GM19397 (cell line): ENCODE data around the gene CD79A.
"Not testable (repeated sequence)": the region's sequence is repeated elsewhere in the genome, so short reads cannot be mapped to it uniquely, and the experiment has no call there.

Experiments
- ATAC-seq: cut with Tn5 transposase; IDR thresholded peaks from one replicate; pipeline ENCODE4 v1.9.1; 2021; ENCODE audit warnings: mild to moderate bottlenecking, moderate library complexity; ENCODE audit not compliant: unreplicated experiment

The CD79A gene

DNA sequence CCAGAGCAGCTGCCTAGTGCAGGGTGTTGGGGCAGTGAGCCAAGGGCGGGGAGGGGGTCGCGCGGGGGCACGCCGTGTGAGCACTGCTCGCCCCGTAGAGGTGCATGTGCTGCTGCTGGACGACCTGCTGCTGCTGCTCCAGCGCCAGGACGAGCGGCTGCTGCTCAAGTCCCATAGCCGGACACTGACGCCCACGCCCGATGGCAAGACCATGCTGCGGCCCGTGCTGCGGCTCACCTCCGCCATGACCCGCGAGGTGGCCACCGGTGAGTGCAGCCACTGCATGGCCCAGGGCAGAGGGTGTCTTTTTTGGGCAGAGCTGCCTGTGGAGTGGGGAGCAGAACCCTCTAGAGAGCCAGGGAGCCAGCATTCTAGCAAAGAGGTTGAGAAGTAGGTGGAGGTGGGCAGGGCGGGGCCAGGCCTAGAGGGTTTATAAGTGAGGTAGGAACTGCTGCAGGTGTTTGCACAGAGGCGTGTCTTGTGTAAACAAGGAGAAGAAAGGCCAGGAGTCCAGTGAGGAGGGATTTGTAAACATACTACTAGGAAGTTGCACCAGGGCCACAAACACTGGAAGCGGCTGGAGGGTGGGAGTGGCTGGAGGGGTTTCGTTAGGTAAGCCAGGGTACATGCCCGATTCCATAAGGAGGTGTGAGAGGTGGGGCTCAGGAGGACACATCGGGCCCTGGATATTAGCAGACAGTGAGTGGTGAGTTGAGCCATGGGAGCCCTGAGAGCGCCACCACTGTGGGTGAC is 27.2 kb downstream of the CD79A start:
- ATAC-seq: no peak

GRCh38 chr19:41905273-41906002 is 28.4 kb downstream of the CD79A start:
- ATAC-seq: no peak

DNA sequence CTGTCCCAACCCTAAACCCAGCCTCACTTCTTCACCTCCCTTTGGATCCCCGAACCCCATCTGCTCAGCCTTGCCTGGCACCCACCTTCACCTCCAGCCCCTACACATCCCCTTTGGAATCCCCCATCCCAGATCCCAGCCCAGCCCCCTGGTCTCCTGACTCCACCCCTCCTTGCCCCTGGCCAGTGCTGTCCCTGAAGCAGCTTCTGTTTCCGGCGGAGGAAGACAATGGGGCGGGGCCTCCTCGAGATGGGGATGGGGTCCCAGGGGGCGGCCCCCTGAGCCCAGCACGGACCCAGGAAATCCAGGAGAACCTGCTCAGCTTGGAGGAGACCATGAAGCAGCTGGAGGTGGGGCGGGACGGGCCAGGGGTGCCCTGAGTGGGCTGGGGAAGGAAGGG is 29.2 kb downstream of the CD79A start:
- no peak for ATAC-seq

- no peak for ATAC-seq
These were observed 30.0 kb downstream of the CD79A start for GRCh38 chr19:41906916-41907680.

DNA sequence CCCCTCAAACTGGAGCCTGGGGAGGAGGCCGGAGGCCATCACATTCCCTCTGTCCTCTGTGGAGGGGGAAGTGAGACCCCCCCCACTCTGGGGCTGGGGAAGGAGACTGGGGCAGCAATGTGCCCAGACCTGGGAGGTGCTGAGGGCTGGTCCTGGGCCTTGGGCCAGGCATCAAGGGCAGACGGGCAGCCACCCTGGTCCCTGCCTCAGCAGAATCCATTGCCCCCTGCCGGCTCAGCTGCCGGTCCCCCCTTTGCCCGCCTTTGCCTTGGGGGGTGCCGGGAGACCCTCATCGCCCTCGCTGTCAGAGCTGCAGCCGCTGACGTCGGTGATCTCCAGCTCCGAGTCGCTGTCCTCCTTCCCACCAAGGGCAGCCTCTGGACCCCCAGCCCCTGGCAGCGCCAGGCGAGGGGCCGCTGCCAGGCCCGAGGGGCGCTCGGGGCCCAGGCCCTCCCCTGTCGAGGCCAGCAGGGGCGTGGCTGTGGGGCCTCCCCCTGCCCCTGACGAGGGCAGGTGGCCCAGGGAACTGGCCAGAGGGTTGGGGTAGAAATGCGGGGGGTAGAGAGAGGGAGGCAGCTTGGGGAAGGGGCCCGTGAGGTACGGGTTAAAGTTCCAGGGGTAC is 31.0 kb downstream of the CD79A start:
- ATAC-seq: no peak

DNA sequence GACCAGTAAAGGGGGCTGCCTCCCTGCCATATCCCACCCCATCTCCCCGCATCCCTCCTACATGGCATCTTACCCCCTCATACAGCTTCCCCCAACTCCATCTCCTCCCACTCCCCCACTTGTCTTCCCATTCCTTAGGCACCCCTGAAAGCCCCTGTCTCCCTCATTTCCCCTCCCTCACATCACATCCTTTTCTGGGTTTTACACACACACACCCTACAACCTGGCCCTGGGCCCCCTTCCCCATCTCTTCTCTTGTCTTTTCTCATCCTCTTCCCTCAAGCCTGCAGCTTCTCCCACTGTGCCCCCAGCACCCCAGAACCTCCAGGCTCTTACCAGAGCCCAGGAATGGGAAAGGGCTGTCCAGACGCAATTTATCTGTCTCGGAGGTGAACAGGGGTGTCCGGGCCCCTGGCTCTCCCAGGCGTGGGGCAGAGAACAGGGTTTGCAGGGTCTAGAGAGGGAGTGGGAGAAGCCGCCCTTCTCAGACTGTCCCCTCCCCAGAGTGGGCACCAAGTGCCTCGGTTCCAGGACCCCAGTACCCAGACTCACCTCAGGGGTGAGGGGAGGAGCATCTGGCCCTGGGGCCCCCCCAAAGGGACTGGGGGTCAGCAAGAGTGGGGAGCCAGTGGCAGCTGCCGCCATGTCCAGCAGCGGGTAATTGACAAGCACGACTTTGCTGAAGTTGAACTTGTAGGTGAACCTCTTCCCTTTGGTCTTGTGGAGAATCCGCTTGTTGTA is 31.8 kb downstream of the CD79A start:
- ATAC-seq: no peak

- ATAC-seq: no peak
These were observed 32.6 kb downstream of the CD79A start for GRCh38 chr19:41909706-41910105.

- no peak for ATAC-seq
These were observed 33.3 kb downstream of the CD79A start for GRCh38 chr19:41910240-41910991.

DNA sequence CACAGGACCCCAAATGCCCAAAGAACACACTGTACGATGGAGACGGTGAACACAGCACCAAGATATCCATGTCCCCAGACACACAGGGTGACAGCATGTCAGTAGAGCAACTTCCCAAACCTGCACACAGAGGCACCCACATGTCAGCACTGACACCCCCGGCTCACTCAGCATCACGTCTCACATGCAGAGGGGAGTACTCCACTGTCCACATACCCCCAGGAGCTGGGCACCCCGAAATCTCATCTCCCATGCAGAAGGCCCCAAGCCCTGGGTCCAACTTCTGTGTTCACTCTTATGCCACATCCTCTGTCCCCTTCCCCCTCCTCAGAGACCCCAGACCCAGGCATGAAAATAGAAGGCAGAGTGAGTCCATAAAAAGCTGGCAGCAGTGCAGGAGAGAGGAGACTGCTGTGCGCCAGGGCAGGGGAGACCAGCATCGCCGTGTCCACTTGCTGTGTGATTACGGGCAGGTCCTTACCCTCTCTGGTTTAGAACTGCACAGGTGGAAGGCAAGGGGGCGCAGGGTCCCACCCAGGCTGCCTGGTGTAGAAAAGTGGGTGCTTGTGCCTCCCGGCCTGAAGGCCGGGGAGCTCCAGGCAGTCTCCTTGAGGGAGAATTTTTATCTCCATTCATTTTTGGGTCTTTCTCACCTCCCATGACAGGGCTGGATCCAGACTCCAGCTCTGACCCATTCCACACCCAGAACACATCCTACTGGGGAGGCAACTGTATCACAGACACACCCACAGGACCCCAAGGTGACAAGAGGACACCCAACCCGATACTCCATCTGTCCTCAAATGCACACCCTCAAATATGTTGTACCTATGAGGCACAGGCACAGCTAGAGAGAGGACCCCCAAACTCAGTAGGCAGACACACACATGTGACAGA is 34.2 kb downstream of the CD79A start:
- no peak for ATAC-seq

GRCh38 chr19:41911889-41912731 is 35.0 kb downstream of the CD79A start:
- no peak for ATAC-seq

- no peak for ATAC-seq
These were observed 35.9 kb downstream of the CD79A start for GRCh38 chr19:41912899-41913537.

DNA sequence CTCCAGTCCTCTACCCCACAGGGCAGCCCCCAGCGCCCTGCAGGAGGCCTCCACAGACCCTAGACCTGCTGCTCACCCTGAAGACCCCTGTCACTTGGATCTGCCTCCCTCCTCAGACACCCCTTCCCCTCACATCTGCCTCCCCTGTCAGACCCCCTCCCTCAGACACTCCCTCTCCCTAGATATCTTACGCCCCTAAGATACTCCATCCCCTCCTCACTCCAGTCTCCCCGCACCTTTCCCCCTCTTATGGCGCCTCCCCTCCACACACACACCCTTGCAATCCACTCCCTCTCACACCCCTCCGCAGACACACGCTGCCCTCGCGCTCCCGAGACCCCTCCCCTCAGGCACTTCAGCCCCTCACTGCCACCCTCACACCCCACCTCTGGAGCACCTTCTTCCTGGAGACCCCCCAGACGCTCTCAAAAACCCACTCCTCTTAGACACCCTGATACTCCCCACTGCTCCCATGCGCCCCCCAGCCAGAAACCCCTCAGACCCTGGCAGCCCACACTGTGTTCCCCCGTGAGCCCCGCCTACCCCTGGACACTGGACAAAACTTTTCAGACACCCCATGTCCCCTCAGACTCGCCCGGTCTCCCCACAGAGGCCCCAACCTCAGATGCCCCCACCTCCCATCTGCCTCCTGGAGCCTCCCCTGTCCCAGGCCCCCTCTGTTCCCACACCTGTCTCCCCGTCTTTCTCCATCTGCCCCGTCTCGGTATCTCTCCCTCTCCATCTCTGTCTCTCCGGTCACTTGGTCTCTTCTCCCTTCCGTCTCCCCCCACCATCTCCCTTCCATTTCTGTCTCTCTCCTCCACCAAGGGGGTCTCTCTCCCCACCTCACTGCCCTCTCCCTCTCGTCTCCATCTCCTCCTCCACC is 36.7 kb downstream of the CD79A start:
- no peak for ATAC-seq

GRCh38 chr19:41914424-41914834 is 37.4 kb downstream of the CD79A start:
- not testable (repeated sequence) for ATAC-seq

GRCh38 chr19:41915021-41915775 is 38.1 kb downstream of the CD79A start:
- ATAC-seq: no peak

- no peak for ATAC-seq
These were observed 38.8 kb downstream of the CD79A start for GRCh38 chr19:41915776-41916414.
